ENCODE data around the gene ALDH18A1.
"Not testable (repeated sequence)": the region's sequence is repeated elsewhere in the genome, so short reads cannot be mapped to it uniquely, and the experiment has no call there.

ALDH18A1 gene

DNA sequence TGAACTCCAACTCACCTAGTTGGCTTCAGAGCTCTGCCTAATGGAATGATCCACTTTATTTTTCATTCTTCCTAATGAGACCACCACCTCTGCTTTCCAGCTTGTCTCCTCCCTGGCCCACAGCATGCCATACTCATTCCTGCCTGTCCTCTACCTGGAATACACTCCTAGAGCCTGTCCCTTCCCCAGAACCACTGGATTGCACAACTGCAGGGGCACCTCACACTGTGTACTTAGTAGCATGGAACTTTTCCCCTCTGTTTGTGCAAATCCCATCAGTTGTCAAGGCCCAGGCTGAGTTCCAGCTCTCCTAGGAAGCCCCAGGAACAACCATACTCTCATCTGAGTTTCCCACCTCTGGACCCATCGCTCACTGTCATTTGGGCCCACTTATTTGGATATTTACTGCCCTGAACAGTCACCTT is 15.6 kb downstream of the ALDH18A1 start:
- Histone ChIP-seq H3K9me3 (ENCODE audit: low read depth, low read length) (no peaks in the 10 kb centered on the region), H3K4me3 (no peak overlapping the region), H3K9ac (ENCODE audit: insufficient read length) (no peak overlapping the region), H3K27ac (no peak overlapping the region), H3K36me3 (ENCODE audit: insufficient read depth, low read length) (peaks cover 21% of the 10 kb centered on the region; the same call in 1 of the 2 replicates)
- TF ChIP-seq FOXP2 (optimal IDR thresholded peaks at IDR 0.05; ENCODE audit: control extremely low read depth, extremely low read length, insufficient read depth) (no peak), POLR2AphosphoS5 (IDR thresholded peaks at IDR 0.05; ENCODE audit: borderline replicate concordance, low read depth, low read length) (no peak), EZH2 (IDR thresholded peaks at IDR 0.05) (no peak)
- DNase-seq (ENCODE audit: low read depth, low spot score) = no peak

DNA sequence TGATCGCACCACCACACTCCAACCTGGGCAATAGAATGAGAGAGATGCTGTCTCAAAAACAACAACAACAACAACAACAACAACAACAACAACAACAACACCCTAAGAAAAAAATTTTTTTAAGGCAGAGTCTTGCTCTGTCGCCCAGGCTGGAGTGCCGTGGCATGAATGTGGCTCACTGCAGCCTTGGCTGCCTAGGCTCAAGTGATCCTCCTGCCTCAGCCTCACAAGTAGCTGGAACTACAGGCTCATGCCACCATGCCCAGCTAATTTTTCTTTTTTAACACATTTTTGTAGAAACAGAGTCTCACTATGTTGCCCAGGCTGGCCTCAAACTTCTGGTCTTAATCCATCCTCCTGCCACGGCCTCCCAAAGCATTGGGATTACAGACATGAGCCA is 18.6 kb downstream of the ALDH18A1 start:
- Histone ChIP-seq H3K9ac (ENCODE audit: insufficient read length) (no peak overlapping the region), H3K4me3 (no peak overlapping the region), H3K36me3 (ENCODE audit: insufficient read depth, low read length) (peaks cover 28% of the 10 kb centered on the region; the same call in 1 of the 2 replicates), H3K27ac (no peak overlapping the region), H3K9me3 (ENCODE audit: low read depth, low read length) (no peaks in the 10 kb centered on the region)
- TF ChIP-seq EZH2 (IDR thresholded peaks at IDR 0.05) (no peak), POLR2AphosphoS5 (IDR thresholded peaks at IDR 0.05; ENCODE audit: borderline replicate concordance, low read depth, low read length) (no peak), FOXP2 (optimal IDR thresholded peaks at IDR 0.05; ENCODE audit: control extremely low read depth, extremely low read length, insufficient read depth) (no peak)
- no peak for DNase-seq (ENCODE audit: low read depth, low spot score)

DNA sequence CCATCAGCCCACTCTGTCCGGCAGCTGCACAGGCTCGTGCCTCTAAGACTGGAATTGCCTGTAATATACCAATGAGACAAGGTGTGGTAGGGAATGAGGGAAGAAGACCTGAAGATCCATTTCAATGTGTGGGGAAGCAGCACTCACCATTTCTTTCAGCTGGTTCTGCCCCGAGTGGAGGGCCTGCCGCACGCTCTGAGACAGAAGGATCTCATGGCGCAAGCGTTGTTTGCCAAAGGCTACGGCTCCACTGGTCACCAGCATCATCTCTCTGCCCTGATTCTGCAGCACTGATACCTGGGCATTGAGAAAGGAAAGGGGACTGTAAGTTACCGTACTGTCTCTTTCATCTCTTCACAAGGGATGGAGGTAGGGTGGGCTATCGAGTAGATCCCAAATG is 19.4 kb downstream of the ALDH18A1 start:
- no peak overlapping the region for H3K4me3 ChIP-seq
- no peak overlapping the region for H3K9ac ChIP-seq (ENCODE audit: insufficient read length)
- peaks cover 34% of the 10 kb centered on the region; the same call in 1 of the 2 replicates for H3K36me3 ChIP-seq (ENCODE audit: insufficient read depth, low read length)
- DNase-seq (ENCODE audit: low read depth, low spot score) = no peak
- no peak overlapping the region for H3K27ac ChIP-seq
- H3K9me3 ChIP-seq (ENCODE audit: low read depth, low read length) = no peaks in the 10 kb centered on the region
- TF ChIP-seq FOXP2 (optimal IDR thresholded peaks at IDR 0.05; ENCODE audit: control extremely low read depth, extremely low read length, insufficient read depth) = no peak
- no peak for TF ChIP-seq EZH2 (IDR thresholded peaks at IDR 0.05)
- no peak for TF ChIP-seq POLR2AphosphoS5 (IDR thresholded peaks at IDR 0.05; ENCODE audit: borderline replicate concordance, low read depth, low read length)

DNA sequence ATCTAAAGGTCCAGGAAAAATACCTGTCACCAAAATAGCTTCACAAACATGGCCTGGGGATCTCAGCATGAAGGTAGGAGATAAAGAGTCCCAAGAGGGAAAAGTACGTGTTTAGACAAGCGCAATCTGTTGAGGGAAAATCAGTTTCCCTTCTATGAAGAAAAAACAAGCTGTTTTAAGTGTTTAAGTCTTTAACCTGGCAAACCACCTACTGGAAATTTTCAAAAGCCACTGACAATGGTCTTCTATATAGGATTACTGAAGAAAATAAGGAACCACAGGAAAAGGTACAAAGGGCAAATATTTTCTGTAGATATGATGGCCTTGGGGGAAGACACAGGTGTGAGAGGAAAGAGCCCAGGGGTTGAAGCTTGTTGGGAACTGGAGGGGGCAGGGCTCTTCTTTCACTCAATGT is 21.2 kb downstream of the ALDH18A1 start:
- Histone ChIP-seq H3K36me3 (ENCODE audit: insufficient read depth, low read length) (peaks cover 30% of the 10 kb centered on the region; the same call in 1 of the 2 replicates), H3K9me3 (ENCODE audit: low read depth, low read length) (no peaks in the 10 kb centered on the region), H3K4me3 (no peak overlapping the region), H3K27ac (no peak overlapping the region), H3K9ac (ENCODE audit: insufficient read length) (no peak overlapping the region)
- TF ChIP-seq FOXP2 (optimal IDR thresholded peaks at IDR 0.05; ENCODE audit: control extremely low read depth, extremely low read length, insufficient read depth) (no peak), POLR2AphosphoS5 (IDR thresholded peaks at IDR 0.05; ENCODE audit: borderline replicate concordance, low read depth, low read length) (no peak), EZH2 (IDR thresholded peaks at IDR 0.05) (no peak)
- no peak for DNase-seq (ENCODE audit: low read depth, low spot score)

DNA sequence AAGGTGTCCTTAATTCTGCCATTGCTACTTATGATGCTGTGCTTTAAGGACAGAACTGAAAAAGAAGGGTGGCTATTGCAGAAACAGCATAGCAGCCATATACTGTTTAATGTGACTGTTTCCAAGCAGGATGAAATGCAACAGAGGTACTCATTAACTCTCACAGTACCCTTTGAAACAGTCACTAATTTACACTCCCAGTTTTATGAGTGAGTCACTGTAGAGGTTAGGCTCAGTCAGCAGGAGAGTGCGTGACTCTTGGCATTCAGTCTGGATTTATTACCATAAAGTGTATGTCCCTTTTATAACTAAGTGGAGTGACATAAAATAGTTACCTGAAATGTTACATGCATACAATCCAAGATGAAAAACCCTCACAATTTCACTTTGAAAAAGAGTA is 27.7 kb downstream of the ALDH18A1 start:
- Histone ChIP-seq H3K36me3 (ENCODE audit: insufficient read depth, low read length) (peaks cover 30% of the 10 kb centered on the region; the same call in 1 of the 2 replicates), H3K27ac (no peak overlapping the region), H3K9ac (ENCODE audit: insufficient read length) (no peak overlapping the region), H3K9me3 (ENCODE audit: low read depth, low read length) (no peaks in the 10 kb centered on the region), H3K4me3 (no peak overlapping the region)
- no peak for TF ChIP-seq POLR2AphosphoS5 (IDR thresholded peaks at IDR 0.05; ENCODE audit: borderline replicate concordance, low read depth, low read length)
- no peak for TF ChIP-seq FOXP2 (optimal IDR thresholded peaks at IDR 0.05; ENCODE audit: control extremely low read depth, extremely low read length, insufficient read depth)
- no peak for TF ChIP-seq EZH2 (IDR thresholded peaks at IDR 0.05)
- DNase-seq (ENCODE audit: low read depth, low spot score) = no peak

DNA sequence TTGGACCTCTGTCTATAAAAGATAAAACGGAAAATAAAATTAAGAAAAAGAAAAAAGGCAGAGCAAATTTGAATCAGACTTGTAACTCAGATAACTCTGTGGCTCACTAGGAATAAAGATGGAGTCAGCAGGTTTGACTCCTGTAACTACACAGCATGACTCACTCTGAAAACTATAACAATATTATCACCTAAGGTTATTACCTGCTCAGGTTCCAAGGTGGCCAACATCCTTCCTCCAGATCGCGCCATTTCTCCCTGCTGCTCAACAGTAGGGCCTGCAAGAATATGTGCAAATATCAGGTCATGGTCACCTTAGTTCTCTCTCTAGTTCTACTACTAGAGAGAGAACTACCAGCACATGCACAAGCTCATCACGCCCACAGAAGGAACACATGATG is 30.0 kb downstream of the ALDH18A1 start:
- H3K9ac ChIP-seq (ENCODE audit: insufficient read length) = no peak overlapping the region

DNA sequence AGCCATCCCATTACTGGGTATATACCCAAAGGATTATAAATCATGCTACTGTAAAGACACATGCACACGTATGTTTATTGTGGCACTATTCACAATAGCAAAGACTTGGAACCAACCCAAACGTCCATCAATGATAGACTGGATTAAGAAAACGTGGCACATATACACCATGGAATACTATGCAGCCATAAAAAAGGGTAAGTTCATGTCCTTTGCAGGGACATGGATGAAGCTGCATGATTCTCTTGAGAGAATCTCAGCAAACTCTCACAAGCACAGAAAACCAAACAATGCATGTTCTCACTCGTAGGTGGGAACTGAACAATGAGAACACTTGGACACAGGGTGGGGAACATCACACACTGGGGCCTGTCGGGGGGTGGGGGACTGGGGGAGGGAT is 36.1 kb downstream of the ALDH18A1 start:
- peaks cover 23% of the 10 kb centered on the region; the same call in 1 of the 2 replicates for H3K36me3 ChIP-seq (ENCODE audit: insufficient read depth, low read length)

More for the DNA sequence above, 30.0 kb downstream of the ALDH18A1 start:
- Histone ChIP-seq H3K27ac (no peak overlapping the region), H3K36me3 (ENCODE audit: insufficient read depth, low read length) (peaks cover 20% of the 10 kb centered on the region; the same call in 1 of the 2 replicates), H3K4me3 (no peak overlapping the region), H3K9me3 (ENCODE audit: low read depth, low read length) (no peaks in the 10 kb centered on the region)
- no peak for DNase-seq (ENCODE audit: low read depth, low spot score)
- no peak for TF ChIP-seq FOXP2 (optimal IDR thresholded peaks at IDR 0.05; ENCODE audit: control extremely low read depth, extremely low read length, insufficient read depth)
- no peak for TF ChIP-seq POLR2AphosphoS5 (IDR thresholded peaks at IDR 0.05; ENCODE audit: borderline replicate concordance, low read depth, low read length)
- TF ChIP-seq EZH2 (IDR thresholded peaks at IDR 0.05) = no peak

DNA sequence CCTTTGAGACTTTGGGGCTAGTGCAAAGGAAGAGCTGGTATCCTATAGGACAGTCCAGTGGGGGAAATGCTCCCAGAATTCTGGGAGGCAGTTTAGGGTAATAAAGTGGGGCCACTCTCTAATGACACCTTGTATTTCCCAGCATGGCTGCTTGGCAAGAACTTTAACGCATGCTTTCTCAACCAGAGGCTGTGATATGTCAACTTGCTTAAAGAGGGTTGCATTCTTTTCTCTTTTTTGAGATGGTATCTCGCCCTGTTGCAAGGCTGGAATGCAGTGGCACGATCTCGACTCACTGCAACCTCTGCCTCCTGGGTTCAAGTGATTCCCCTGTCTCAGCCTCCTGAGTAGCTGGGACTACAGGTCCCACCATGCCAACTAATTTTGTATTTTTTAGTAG is 38.4 kb downstream of the ALDH18A1 start:
- Histone ChIP-seq H3K36me3 (ENCODE audit: insufficient read depth, low read length) (peaks cover 43% of the 10 kb centered on the region; the same call in 1 of the 2 replicates), H3K27ac (no peak overlapping the region), H3K9me3 (ENCODE audit: low read depth, low read length) (no peaks in the 10 kb centered on the region), H3K4me3 (no peak overlapping the region), H3K9ac (ENCODE audit: insufficient read length) (no peak overlapping the region)
- no peak for TF ChIP-seq FOXP2 (optimal IDR thresholded peaks at IDR 0.05; ENCODE audit: control extremely low read depth, extremely low read length, insufficient read depth)
- no peak for TF ChIP-seq POLR2AphosphoS5 (IDR thresholded peaks at IDR 0.05; ENCODE audit: borderline replicate concordance, low read depth, low read length)
- no peak for TF ChIP-seq EZH2 (IDR thresholded peaks at IDR 0.05)
- DNase-seq (ENCODE audit: low read depth, low spot score) = no peak

More for the DNA sequence above, 36.1 kb downstream of the ALDH18A1 start:
- not testable (repeated sequence) for H3K27ac ChIP-seq; DNase-seq (ENCODE audit: low read depth, low spot score); H3K9me3 ChIP-seq (ENCODE audit: low read depth, low read length); H3K4me3 ChIP-seq; H3K9ac ChIP-seq (ENCODE audit: insufficient read length)

DNA sequence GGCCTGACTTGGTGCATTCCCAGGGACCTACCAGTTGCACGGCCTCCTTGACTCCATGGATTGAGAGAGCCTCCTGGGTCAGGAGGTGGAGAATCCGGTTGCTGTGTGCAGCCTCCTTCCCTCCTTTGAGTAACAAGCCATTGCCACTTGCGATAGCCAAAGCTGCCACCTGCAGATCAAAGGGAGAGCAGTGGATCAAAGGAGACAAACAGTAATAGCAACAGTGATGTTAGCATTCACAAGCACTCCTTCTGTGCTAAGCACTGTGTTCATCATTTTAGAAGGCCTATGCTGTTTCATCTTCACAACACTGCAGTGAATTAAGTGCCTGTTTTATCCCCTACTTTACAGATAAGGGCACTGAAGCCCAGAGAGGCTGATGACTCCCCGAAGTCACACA is 40.1 kb downstream of the ALDH18A1 start:
- Histone ChIP-seq H3K4me3 (no peak overlapping the region), H3K9me3 (ENCODE audit: low read depth, low read length) (no peaks in the 10 kb centered on the region), H3K9ac (ENCODE audit: insufficient read length) (no peak overlapping the region), H3K36me3 (ENCODE audit: insufficient read depth, low read length) (peaks cover 48% of the 10 kb centered on the region; the same call in 1 of the 2 replicates), H3K27ac (no peak overlapping the region)
- no peak for DNase-seq (ENCODE audit: low read depth, low spot score)
- no peak for TF ChIP-seq FOXP2 (optimal IDR thresholded peaks at IDR 0.05; ENCODE audit: control extremely low read depth, extremely low read length, insufficient read depth)
- no peak for TF ChIP-seq EZH2 (IDR thresholded peaks at IDR 0.05)
- TF ChIP-seq POLR2AphosphoS5 (IDR thresholded peaks at IDR 0.05; ENCODE audit: borderline replicate concordance, low read depth, low read length) = no peak

Data from SK-N-MC (cell line).